SK-N-SH (cell line): ENCODE data around the gene TCL1B. TPM values are rescaled to one million over a fixed set of nuclear protein-coding genes. Genes with fewer than 3 reads are reported as not detected.

Experiments
- CTCF ChIA-PET: fragments of 300-600, 350-600 bp; formaldehyde crosslinking; extraction: SDS; loops from one replicate; lab custom pipeline; 2021; lab: Yijun Ruan, JAX
- POLR2A ChIA-PET: fragments of 350-600 bp; sonication (Branson Sonifier 250); formaldehyde crosslinking; extraction: SDS; loops from one replicate; lab custom pipeline; 2020; ENCODE audit warnings: antibody characterized with exemption, inconsistent platforms; lab: Yijun Ruan, JAX
- DNase-seq: peaks from one replicate; pipeline ENCODE4 v3.0.0; 2012
- H2AFZ ChIP-seq: fragments of 200-600 bp; sonication (generic); 2 replicates; pipeline ENCODE4 v1.8.1; 2016; ENCODE audit warnings: antibody characterized with exemption, mild to moderate bottlenecking, low read depth
- H3F3A ChIP-seq: fragments of 200-600 bp; sonication (generic); replicated peaks from 2 replicates; pipeline ENCODE3; 2016; ENCODE audit warnings: antibody characterized with exemption, mild to moderate bottlenecking; ENCODE audit not compliant: insufficient read depth
- H3K27ac ChIP-seq, 2 experiments: fragments of 200-500 bp in 1 of 2; fragments of 200-600 bp in 1 of 2; sonication (Bioruptor generic) in 1 of 2; sonication (generic), shearing (Covaris generic) in 1 of 2; 2 replicates each; pipeline versions ENCODE4 v1.5.1 to v1.6.1; 2014 to 2016; ENCODE audit warnings: low read depth in 2 of 2, inconsistent platforms in 1 of 2, low read length in 1 of 2, mild to moderate bottlenecking in 1 of 2, mixed read lengths in 1 of 2
- H3K27me3 ChIP-seq: fragments of 200-600 bp; sonication (generic), shearing (Covaris generic); 2 replicates; pipeline ENCODE4 v1.6.1; 2016; ENCODE audit warnings: mixed run types; ENCODE audit not compliant: insufficient read depth
- H3K36me3 ChIP-seq, 2 experiments: fragments of 200-500 bp in 1 of 2; fragments of 200-600 bp in 1 of 2; sonication (Bioruptor generic) in 1 of 2; sonication (generic) in 1 of 2; replicated peaks in 1 of 2; 2 replicates each; pipeline versions ENCODE3 to v1.5.1; 2014 to 2016; ENCODE audit warnings: low read length in 1 of 2, mild to moderate bottlenecking in 1 of 2; ENCODE audit not compliant: insufficient read depth in 2 of 2, control insufficient read depth in 1 of 2
- H3K4me1 ChIP-seq, 2 experiments: fragments of 200-500 bp in 1 of 2; fragments of 200-600 bp in 1 of 2; sonication (Bioruptor generic) in 1 of 2; sonication (generic), shearing (Covaris generic) in 1 of 2; 2 replicates each; pipeline versions ENCODE4 v1.5.1 to v1.6.1; 2014 to 2016; ENCODE audit warnings: low read depth in 1 of 2, low read length in 1 of 2, mixed run types in 1 of 2; ENCODE audit not compliant: insufficient read depth in 2 of 2, control insufficient read depth in 1 of 2
- H3K4me2 ChIP-seq: fragments of 200-600 bp; sonication (generic), shearing (Covaris generic); 2 replicates; pipeline ENCODE4 v1.6.1; 2017; ENCODE audit warnings: mixed run types
- H3K4me3 ChIP-seq, 2 experiments: fragments of 200-500 bp in 1 of 2; fragments of 200-600 bp in 1 of 2; sonication (Bioruptor generic) in 1 of 2; sonication (generic), shearing (Covaris generic) in 1 of 2; 2 replicates each; pipeline versions ENCODE4 v1.5.1 to v1.8.1; 2014 to 2016; ENCODE audit warnings: low read depth in 2 of 2, inconsistent platforms in 1 of 2, low read length in 1 of 2, mild to moderate bottlenecking in 1 of 2, mixed read lengths in 1 of 2, moderate library complexity in 1 of 2
- H3K79me2 ChIP-seq: fragments of 200-600 bp; sonication (generic); 2 replicates; pipeline ENCODE4 v1.8.1; 2017; ENCODE audit warnings: mild to moderate bottlenecking; ENCODE audit not compliant: insufficient read depth
- H3K9ac ChIP-seq: fragments of 200-600 bp; sonication (generic); 2 replicates; pipeline ENCODE4 v1.6.1; 2017; ENCODE audit warnings: mixed run types
- H3K9me2 ChIP-seq: fragments of 200-600 bp; sonication (generic); 2 replicates; pipeline ENCODE4 v1.6.1; 2017; ENCODE audit warnings: mixed run types
- H3K9me3 ChIP-seq: fragments of 200-600 bp; sonication (generic); 2 replicates; pipeline ENCODE4 v1.6.1; 2017; ENCODE audit warnings: mixed run types, mild to moderate bottlenecking, moderate library complexity
- H4K20me1 ChIP-seq: fragments of 200-600 bp; sonication (generic); 2 replicates; pipeline ENCODE4 v1.6.1; 2017; ENCODE audit warnings: mild to moderate bottlenecking, mixed run types; ENCODE audit not compliant: insufficient read depth
- ELF1 ChIP-seq: IDR thresholded peaks from 2 replicates; pipeline ENCODE4 v1.4.0; 2012
- EP300 ChIP-seq, 2 experiments: IDR thresholded peaks; 2 replicates each; pipeline versions ENCODE4 v1.4.0 to v1.6.1; 2012; ENCODE audit warnings: borderline replicate concordance in 1 of 2, low read depth in 1 of 2, low read length in 1 of 2
- FOXJ3 ChIP-seq: sonication (generic); formaldehyde crosslinking; IDR thresholded peaks from 2 replicates; pipeline ENCODE4 v1.5.1; 2020; ENCODE audit warnings: mild to moderate bottlenecking, missing genetic modification reagents
- JUND ChIP-seq: IDR thresholded peaks from 2 replicates; pipeline ENCODE4 v1.4.0; 2012
- MEF2A ChIP-seq: IDR thresholded peaks from 2 replicates; pipeline ENCODE4 v1.4.0; 2012; ENCODE audit warnings: low read depth, borderline replicate concordance
- NRF1 ChIP-seq: IDR thresholded peaks from 2 replicates; pipeline ENCODE4 v1.6.1; 2012; ENCODE audit warnings: low read depth, mild to moderate bottlenecking, low read length
- POLR2AphosphoS5 ChIP-seq: IDR thresholded peaks from 2 replicates; pipeline ENCODE4 v1.6.1; 2012; ENCODE audit warnings: low read depth, low read length
- RFX5 ChIP-seq: IDR thresholded peaks from 2 replicates; pipeline ENCODE4 v1.6.1; 2012; ENCODE audit warnings: mild to moderate bottlenecking, improper control_type of control experiment, low read length
- RXRA ChIP-seq: IDR thresholded peaks from 2 replicates; pipeline ENCODE4 v1.4.0; 2012; ENCODE audit warnings: low read depth, mild to moderate bottlenecking, borderline replicate concordance
- SIN3A ChIP-seq: IDR thresholded peaks from 2 replicates; pipeline ENCODE4 v1.6.1; 2012; ENCODE audit warnings: low read depth, mild to moderate bottlenecking, low read length, moderate library complexity, borderline replicate concordance
- SMC3 ChIP-seq: IDR thresholded peaks from 2 replicates; pipeline ENCODE4 v1.6.1; 2012; ENCODE audit warnings: low read depth, low read length, improper control_type of control experiment
- TCF12 ChIP-seq: IDR thresholded peaks from 2 replicates; pipeline ENCODE4 v1.4.0; 2012
- WGBS: methylation state at CpG from one replicate; pipeline ENCODE4 v1.1.6; 2017; ENCODE audit warnings: low lambda C conversion rate; 5-methylcytosine and 5-hydroxymethylcytosine counted together
- polyA plus RNA-seq, 3 experiments: library from polyadenylated mRNA; depleted of rRNA; stranded (reverse); fragments of >200 nt; gene quantifications; 2 replicates each; pipeline ENCODE4 v1.2.3, GENCODE V29; 2012
- TF ChIP-seq, protein P1 (sequence below): fragments of 150-350 bp; IDR thresholded peaks from 2 replicates; pipeline ENCODE4 v1.6.1; 2016; ENCODE audit warnings: mild to moderate bottlenecking, low read depth, low read length
- TF ChIP-seq, protein P2 (sequence below): fragments of 150-350 bp; IDR thresholded peaks from 2 replicates; pipeline ENCODE4 v1.6.1; 2017; ENCODE audit warnings: antibody characterized with exemption, low read length, low read depth, borderline replicate concordance

Gene TCL1B
- polyA plus RNA-seq, 1 of the 3 experiments (the other 2 are of a cell fraction): not detected

DNA sequence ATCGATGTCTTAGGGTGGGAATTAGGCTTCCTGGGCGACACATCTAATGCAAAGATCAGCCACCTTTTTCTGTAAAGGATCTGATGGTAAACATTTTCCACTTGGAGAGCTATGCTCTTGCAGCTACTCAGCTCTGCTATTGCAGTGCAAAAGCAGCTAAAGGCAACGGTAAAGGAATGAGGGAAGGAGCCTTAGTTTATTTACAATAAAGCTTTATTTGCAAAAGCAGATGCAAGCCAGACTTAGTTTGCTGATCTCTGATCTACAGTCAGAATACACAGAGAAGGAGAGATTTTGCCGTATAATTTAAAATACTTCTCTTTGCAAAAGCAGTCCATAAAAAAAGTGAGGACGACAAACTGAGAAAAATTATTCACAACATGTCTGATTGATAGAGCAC lies 3.2 kb downstream of the TCL1B start:
- Histone ChIP-seq H3K9ac (no peak overlapping the region), H3K27me3 (no peaks in the 10 kb centered on the region), H3K9me2 (no peaks in the 10 kb centered on the region), H3K9me3 (no peaks in the 10 kb centered on the region), H3K79me2 (no peaks in the 10 kb centered on the region), H3F3A (no peaks in the 10 kb centered on the region), H3K36me3 (no peaks in the 10 kb centered on the region), H3K4me2 (no peak overlapping the region), H2AFZ (no peak overlapping the region), H3K4me1 (no peaks in the 10 kb centered on the region), H3K4me3 (no peak overlapping the region), H3K27ac (no peak overlapping the region), H4K20me1 (no peaks in the 10 kb centered on the region)
- DNase-seq: no peak
- ChIA-PET POLR2A (no interaction called here), CTCF (interaction anchor here (0.9 kb wide), 1 partner anchor 85 kb away, joined by 3 read pairs; no protein-coding TSS in a partner anchor)
- WGBS: 28% methylated on average over 5 of the region's 5 CpGs
- TF ChIP-seq NRF1 (no peak), SMC3 (no peak), JUND (no peak), ELF1 (no peak), RFX5 (no peak), FOXJ3 (no peak), TCF12 (no peak)
- TF ChIP-seq, protein P1, sequence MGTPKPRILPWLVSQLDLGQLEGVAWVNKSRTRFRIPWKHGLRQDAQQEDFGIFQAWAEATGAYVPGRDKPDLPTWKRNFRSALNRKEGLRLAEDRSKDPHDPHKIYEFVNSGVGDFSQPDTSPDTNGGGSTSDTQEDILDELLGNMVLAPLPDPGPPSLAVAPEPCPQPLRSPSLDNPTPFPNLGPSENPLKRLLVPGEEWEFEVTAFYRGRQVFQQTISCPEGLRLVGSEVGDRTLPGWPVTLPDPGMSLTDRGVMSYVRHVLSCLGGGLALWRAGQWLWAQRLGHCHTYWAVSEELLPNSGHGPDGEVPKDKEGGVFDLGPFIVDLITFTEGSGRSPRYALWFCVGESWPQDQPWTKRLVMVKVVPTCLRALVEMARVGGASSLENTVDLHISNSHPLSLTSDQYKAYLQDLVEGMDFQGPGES: no peak

DNA sequence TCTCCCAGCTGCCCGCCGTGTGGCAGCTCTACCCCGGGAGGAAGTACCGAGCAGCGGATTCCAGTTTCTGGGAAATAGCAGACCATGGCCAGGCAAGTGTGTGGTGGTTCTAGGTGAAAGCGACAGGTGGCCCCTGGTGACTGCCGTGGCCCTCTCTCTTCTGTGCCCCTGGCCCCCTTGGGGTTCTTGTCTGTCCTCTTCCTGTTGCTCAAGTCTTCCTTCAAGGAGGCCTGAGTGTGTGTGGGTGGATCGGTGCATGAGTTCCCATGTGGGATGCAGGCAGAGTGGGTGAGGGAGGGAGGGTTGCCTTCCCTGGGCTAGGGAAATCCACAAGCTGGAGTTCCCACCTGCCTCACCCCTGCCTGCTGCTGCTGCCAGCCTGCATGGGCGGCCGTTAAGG lies 4.6 kb downstream of the TCL1B start:
- ChIA-PET CTCF (no interaction called here), POLR2A (no interaction called here)
- Histone ChIP-seq H3K27ac (no peak overlapping the region), H3K4me2 (no peak overlapping the region), H3K36me3 (no peaks in the 10 kb centered on the region), H3K4me3 (no peak overlapping the region), H3F3A (no peaks in the 10 kb centered on the region), H3K79me2 (no peaks in the 10 kb centered on the region), H3K4me1 (no peaks in the 10 kb centered on the region), H3K9me3 (no peaks in the 10 kb centered on the region), H2AFZ (no peak overlapping the region), H3K9me2 (no peaks in the 10 kb centered on the region), H4K20me1 (no peaks in the 10 kb centered on the region), H3K27me3 (no peaks in the 10 kb centered on the region), H3K9ac (no peak overlapping the region)
- no peak for TF ChIP-seq POLR2AphosphoS5
- TF ChIP-seq, protein P2, sequence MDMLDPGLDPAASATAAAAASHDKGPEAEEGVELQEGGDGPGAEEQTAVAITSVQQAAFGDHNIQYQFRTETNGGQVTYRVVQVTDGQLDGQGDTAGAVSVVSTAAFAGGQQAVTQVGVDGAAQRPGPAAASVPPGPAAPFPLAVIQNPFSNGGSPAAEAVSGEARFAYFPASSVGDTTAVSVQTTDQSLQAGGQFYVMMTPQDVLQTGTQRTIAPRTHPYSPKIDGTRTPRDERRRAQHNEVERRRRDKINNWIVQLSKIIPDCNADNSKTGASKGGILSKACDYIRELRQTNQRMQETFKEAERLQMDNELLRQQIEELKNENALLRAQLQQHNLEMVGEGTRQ: no peak
- TF ChIP-seq MEF2A: no peak
- no peak for TF ChIP-seq SMC3
- no peak for TF ChIP-seq NRF1
- TF ChIP-seq RXRA: no peak
- no peak for TF ChIP-seq EP300 (IDR thresholded peaks at IDR 0.05; ENCODE audit: borderline replicate concordance in 1 of 2, low read depth in 1 of 2, low read length in 1 of 2)
- no peak for TF ChIP-seq ELF1
- TF ChIP-seq SIN3A: no peak
- no peak for TF ChIP-seq TCF12
- DNase-seq: no peak
- WGBS: 31% methylated on average over 10 of the region's 10 CpGs
